HG02852 (cell line): ENCODE results near the gene SERINC3.
A peak's percentile ranks its signal among the peaks of the same experiment; 100 is the strongest.
"Not testable (repeated sequence)": the region's sequence is repeated elsewhere in the genome, so short reads cannot be mapped to it uniquely, and the experiment has no call there.

ENCODE experiments used
- ATAC-seq: cut with Tn5 transposase; IDR thresholded peaks from one replicate; pipeline ENCODE4 v1.9.1; 2021; ENCODE audit warnings: mild to moderate bottlenecking, moderate library complexity; ENCODE audit not compliant: unreplicated experiment

SERINC3 gene

GRCh38 chr20:44495257-44495656 is 26.6 kb downstream of the SERINC3 start:
- ATAC-seq: no peak

- ATAC-seq: no peak
These were observed 27.2 kb downstream of the SERINC3 start for GRCh38 chr20:44494681-44495080.

- no peak for ATAC-seq
These were observed 27.6 kb downstream of the SERINC3 start for GRCh38 chr20:44494266-44494665.

- ATAC-seq: no peak
These were observed 30.1 kb downstream of the SERINC3 start for GRCh38 chr20:44491635-44492395.

- no peak for ATAC-seq
These were observed 31.9 kb downstream of the SERINC3 start for GRCh38 chr20:44489931-44490330.

GRCh38 chr20:44489223-44489622 is 32.6 kb downstream of the SERINC3 start:
- ATAC-seq: no peak

- ATAC-seq: no peak
These were observed 33.3 kb downstream of the SERINC3 start for GRCh38 chr20:44488551-44488950.

GRCh38 chr20:44485830-44486198 is 36.1 kb downstream of the SERINC3 start:
- ATAC-seq: no peak

GRCh38 chr20:44485078-44485829 is 36.6 kb downstream of the SERINC3 start:
- no peak for ATAC-seq

- no peak for ATAC-seq
These were observed 38.8 kb downstream of the SERINC3 start for GRCh38 chr20:44483112-44483511.

GRCh38 chr20:44481719-44482416 is 40.0 kb downstream of the SERINC3 start:
- ATAC-seq: no peak

GRCh38 chr20:44480097-44480496 is 41.8 kb downstream of the SERINC3 start:
- ATAC-seq: no peak

GRCh38 chr20:44479643-44480042 is 42.2 kb downstream of the SERINC3 start:
- no peak for ATAC-seq

GRCh38 chr20:44478206-44478605 is 43.7 kb downstream of the SERINC3 start:
- ATAC-seq: no peak

GRCh38 chr20:44477151-44477550 is 44.7 kb downstream of the SERINC3 start:
- no peak for ATAC-seq

- peak; percentile 94 for ATAC-seq
These were observed 45.9 kb downstream of the SERINC3 start, which contains the start of gene TTPAL for GRCh38 chr20:44475694-44476560. TSS of gene TTPAL (plus strand) at chr20:44475874. CDS start at chr20:44480000, 4,126 bp downstream.

- no peak for ATAC-seq
These were observed 46.5 kb downstream of the SERINC3 start for GRCh38 chr20:44475372-44475693.

- ATAC-seq: not testable (repeated sequence)
These were observed 49.6 kb downstream of the SERINC3 start for GRCh38 chr20:44472283-44472682.

GRCh38 chr20:44471481-44471882 is 50.4 kb downstream of the SERINC3 start:
- ATAC-seq: no peak

GRCh38 chr20:44470327-44470726 is 51.5 kb downstream of the SERINC3 start:
- no peak for ATAC-seq
